ENCODE results near the gene TSHZ1. TPM values are rescaled to one million over a fixed set of nuclear protein-coding genes. Genes with fewer than 3 reads are reported as not detected.
A peak's percentile ranks its signal among the peaks of the same experiment; 100 is the strongest.

TSHZ1 gene
- total RNA-seq, 4 donors from 2014 or later: 14.1 to 23.3 (median 17.6) TPM

DNA sequence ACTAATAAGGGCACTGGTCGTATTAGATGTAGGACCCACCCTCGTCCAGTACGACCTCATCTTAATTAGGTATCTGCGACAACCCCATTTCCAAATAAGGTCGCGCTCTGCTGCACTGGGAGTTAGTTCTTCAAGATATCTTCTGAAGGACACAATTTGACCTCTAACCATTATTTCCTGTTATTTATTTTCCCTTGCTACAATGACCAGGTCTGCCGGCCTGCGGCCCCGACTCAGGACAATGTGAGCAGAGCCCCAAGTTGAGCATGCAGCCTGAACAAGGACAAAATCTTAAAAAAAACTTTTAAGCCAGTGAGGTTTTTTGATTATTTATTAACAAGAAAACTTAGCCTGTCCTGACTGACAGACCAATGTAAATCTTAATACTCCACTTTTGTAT is 109.3 kb downstream of the TSHZ1 start:
- intact Hi-C loops (cut with DNase I; ENCODE audit: low total_unique reads): no loop called here
- no peak overlapping the region for H3K4me3 ChIP-seq (ENCODE audit: low read depth, poor library complexity, severe bottlenecking)
- DNase-seq (ENCODE audit: low spot score in 2 of 2): no peak
- no peak for TF ChIP-seq POLR2A (IDR thresholded peaks at IDR 0.05)
- TF ChIP-seq CTCF (IDR thresholded peaks at IDR 0.05): no peak
- 89 to 90% methylated on average over 9 of the region's 9 CpGs for WGBS, 2 donors

DNA sequence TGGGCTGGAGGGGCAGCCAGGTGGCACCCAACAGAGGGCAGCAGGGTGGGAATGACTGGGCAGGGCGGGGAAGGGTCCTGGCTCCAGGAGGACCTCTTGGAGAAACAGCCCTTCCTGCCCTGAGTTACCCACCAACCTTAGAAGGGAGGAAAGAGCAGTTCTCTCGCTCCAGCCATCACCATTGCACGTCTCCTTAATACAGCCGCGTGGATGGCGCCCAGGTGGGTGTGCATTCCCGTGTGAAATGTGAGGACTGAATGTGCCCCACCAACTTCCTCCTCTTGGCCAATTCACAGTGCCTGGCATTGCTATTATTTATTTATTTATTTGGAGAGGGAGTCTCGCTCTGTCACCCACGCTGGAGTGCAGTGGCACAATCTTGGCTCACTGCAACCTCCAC is 109.9 kb downstream of the TSHZ1 start:
- WGBS, 2 donors: 94 to 95% methylated on average over 9 of the region's 9 CpGs
- intact Hi-C loops (cut with DNase I; ENCODE audit: low total_unique reads): no loop called here
- DNase-seq (ENCODE audit: low spot score in 2 of 2): no peak

GRCh38 chr18:75321431-75321830 is 110.8 kb downstream of the TSHZ1 start:
- WGBS, 2 donors: 91% methylated on average over 6 of the region's 6 CpGs
- intact Hi-C loops (cut with DNase I; ENCODE audit: low total_unique reads): no loop called here
- DNase-seq (ENCODE audit: low spot score in 2 of 2): no peak
- no peak overlapping the region for H3K4me3 ChIP-seq (ENCODE audit: low read depth, poor library complexity, severe bottlenecking)
- TF ChIP-seq POLR2A (IDR thresholded peaks at IDR 0.05) (no peak), CTCF (IDR thresholded peaks at IDR 0.05) (no peak)

More for the DNA sequence above, 109.9 kb downstream of the TSHZ1 start:
- TF ChIP-seq CTCF (IDR thresholded peaks at IDR 0.05) (no peak), POLR2A (IDR thresholded peaks at IDR 0.05) (no peak)
- H3K4me3 ChIP-seq (ENCODE audit: low read depth, poor library complexity, severe bottlenecking): no peak overlapping the region

- TF ChIP-seq CTCF (IDR thresholded peaks at IDR 0.05): no peak
- WGBS, 2 donors: 96 to 98% methylated on average over 10 to 11 of the region's 11 CpGs
- intact Hi-C loops (cut with DNase I; ENCODE audit: low total_unique reads): no loop called here
- DNase-seq (ENCODE audit: low spot score in 2 of 2): peak in 1 of 2 donors; percentile 52
- no peak overlapping the region for H3K4me3 ChIP-seq (ENCODE audit: low read depth, poor library complexity, severe bottlenecking)
These were observed 111.6 kb downstream of the TSHZ1 start for GRCh38 chr18:75322206-75322605.

GRCh38 chr18:75323821-75324585 is 113.4 kb downstream of the TSHZ1 start:
- DNase-seq (ENCODE audit: low spot score in 2 of 2): peak in 1 of 2 donors; percentile 36
- 58 to 59% methylated on average over 8 of the region's 8 CpGs for WGBS, 2 donors
- TF ChIP-seq POLR2A (IDR thresholded peaks at IDR 0.05): no peak
- no peak for TF ChIP-seq CTCF (IDR thresholded peaks at IDR 0.05)
- intact Hi-C loops (cut with DNase I; ENCODE audit: low total_unique reads): no loop called here
- no peak overlapping the region for H3K4me3 ChIP-seq (ENCODE audit: low read depth, poor library complexity, severe bottlenecking)
